Neuron (in vitro differentiated cells): ENCODE results near the gene E2F6.

Experiments used
- H2AFZ ChIP-seq: one replicate; pipeline ENCODE4 v1.6.1; 2013; ENCODE audit warnings: low read depth, mild to moderate bottlenecking, inconsistent platforms, low read length, moderate library complexity
- H3K27me3 ChIP-seq: one replicate; pipeline ENCODE4 v1.6.1; 2013; ENCODE audit warnings: low read length; ENCODE audit not compliant: insufficient read depth
- H3K36me3 ChIP-seq: one replicate; pipeline ENCODE4 v1.6.1; 2013; ENCODE audit warnings: low read length; ENCODE audit not compliant: insufficient read depth
- H3K4me1 ChIP-seq: one replicate; pipeline ENCODE4 v1.6.1; 2013; ENCODE audit warnings: low read length; ENCODE audit not compliant: insufficient read depth
- H3K4me3 ChIP-seq: 2 replicates; pipeline ENCODE4 v1.5.1; 2013; ENCODE audit warnings: mild to moderate bottlenecking, low read length, moderate library complexity
- H3K9me3 ChIP-seq: one replicate; pipeline ENCODE4 v1.6.1; 2013; ENCODE audit warnings: low read length

Gene E2F6

DNA sequence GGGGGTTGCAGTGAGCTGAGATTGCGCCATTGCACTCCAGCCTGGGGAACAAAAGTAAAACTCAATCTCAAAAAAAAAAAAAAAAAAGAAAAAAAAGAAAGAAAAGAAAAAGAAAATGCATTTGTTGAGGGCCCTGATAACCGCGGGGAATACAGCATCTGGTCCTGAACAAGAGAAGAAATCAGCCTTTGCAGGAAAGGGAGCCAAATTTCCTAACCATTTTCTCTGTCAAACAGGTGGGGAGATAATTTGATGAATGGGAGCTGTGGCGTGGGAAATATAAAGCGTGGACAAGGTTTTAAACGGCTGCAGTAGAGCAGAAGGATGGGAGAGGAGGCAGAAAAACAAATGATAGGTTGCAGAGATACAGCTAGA lies 864 bp downstream of the E2F6 start:
- Histone ChIP-seq H3K36me3 (peaks cover 20% of the 10 kb centered on the region), H3K4me1 (peaks cover 11% of the 10 kb centered on the region), H3K4me3 (peak overlapping the region; percentile 45), H3K9me3 (peaks cover 7% of the 10 kb centered on the region), H3K27me3 (no peaks in the 10 kb centered on the region), H2AFZ (no peak overlapping the region)

DNA sequence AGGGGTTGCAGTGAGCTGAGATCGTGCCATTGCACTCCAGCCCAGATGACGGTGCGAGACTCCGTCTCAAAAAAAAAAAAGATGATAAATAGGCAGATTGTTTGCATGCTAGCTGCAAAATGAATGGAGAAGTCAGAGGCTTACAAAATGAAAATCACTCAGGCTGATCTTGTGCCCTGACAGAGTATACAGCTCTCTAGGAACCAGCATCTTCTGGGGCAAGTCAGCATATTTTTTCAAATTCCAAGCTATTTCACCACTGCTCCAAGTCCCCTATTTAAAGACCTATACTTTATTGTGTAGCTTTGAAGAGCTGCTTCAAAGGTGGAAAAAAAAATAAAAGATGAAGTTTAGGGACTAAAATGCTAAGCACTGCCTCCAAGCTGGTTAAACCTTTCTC lies 6.1 kb downstream of the E2F6 start:
- H3K27me3 ChIP-seq: no peaks in the 10 kb centered on the region
- H3K36me3 ChIP-seq: peaks cover 38% of the 10 kb centered on the region
- H2AFZ ChIP-seq: no peak overlapping the region
- no peaks in the 10 kb centered on the region for H3K4me1 ChIP-seq
- no peak overlapping the region for H3K4me3 ChIP-seq
- peaks cover 7% of the 10 kb centered on the region for H3K9me3 ChIP-seq

DNA sequence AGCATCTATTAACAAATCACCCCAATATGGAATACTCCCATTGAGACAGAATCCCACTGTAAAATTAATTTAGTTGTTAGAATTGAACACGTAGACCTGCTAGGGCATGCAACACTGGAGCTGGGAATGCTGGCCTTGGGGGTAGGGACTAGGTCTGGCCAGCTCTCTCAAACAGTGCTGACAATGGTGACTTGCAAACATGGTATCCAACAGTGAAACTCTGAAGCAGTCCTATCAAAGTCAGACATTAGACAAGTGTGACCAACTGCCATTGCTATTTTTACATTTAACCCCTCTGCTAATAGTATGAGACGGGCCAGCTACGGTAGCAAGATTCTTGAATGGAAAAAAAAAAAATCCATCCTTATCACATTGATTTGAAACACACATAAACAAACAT lies 7.2 kb downstream of the E2F6 start:
- H3K36me3 ChIP-seq: peaks cover 44% of the 10 kb centered on the region

DNA sequence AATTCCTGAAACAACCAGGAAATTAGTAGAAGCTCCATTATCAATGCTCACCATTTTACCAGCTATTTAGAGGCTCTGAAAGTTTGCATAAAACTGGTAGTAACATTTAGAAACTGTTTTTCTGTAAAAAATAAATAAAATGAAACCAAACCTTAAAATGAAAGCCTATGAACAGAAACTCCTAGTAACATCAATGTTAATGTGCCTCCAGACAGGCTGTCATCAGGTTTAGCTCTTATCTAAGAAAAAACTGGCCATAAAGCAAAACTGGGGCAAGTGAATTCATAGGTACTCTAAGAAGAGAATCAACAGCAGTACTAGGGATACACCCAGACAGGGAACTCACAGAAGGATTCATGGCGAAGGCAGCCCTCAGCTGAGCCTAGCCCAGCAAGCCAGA lies 8.0 kb downstream of the E2F6 start:
- H2AFZ ChIP-seq: no peak overlapping the region
- H3K9me3 ChIP-seq: no peaks in the 10 kb centered on the region
- no peaks in the 10 kb centered on the region for H3K27me3 ChIP-seq
- no peak overlapping the region for H3K4me3 ChIP-seq
- no peaks in the 10 kb centered on the region for H3K4me1 ChIP-seq
- H3K36me3 ChIP-seq: peaks cover 42% of the 10 kb centered on the region

More for the DNA sequence above, 7.2 kb downstream of the E2F6 start:
- Histone ChIP-seq H3K9me3 (peaks cover 4% of the 10 kb centered on the region), H2AFZ (no peak overlapping the region), H3K4me1 (no peaks in the 10 kb centered on the region), H3K4me3 (no peak overlapping the region), H3K27me3 (no peaks in the 10 kb centered on the region)

DNA sequence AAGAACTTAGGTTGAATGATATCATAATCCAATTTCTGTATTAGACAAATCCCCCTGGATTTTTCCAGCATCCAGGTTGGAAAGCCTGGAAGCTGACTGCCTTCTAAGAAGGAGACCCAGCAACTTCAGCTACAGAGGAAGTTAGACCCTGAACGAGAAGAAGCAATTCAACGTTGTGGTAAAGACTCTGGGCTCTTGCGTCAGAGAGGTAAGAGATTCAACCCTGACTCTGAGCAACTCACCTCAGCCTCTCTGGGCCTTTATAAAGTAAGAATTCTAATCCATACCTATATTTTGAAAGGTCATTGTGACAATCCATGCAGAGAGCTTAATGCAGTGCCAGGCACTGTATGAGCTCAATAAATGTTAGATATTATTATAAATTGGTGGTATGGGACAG lies 9.7 kb downstream of the E2F6 start:
- Histone ChIP-seq H3K4me3 (no peak overlapping the region), H3K36me3 (peaks cover 46% of the 10 kb centered on the region), H3K4me1 (no peaks in the 10 kb centered on the region)

DNA sequence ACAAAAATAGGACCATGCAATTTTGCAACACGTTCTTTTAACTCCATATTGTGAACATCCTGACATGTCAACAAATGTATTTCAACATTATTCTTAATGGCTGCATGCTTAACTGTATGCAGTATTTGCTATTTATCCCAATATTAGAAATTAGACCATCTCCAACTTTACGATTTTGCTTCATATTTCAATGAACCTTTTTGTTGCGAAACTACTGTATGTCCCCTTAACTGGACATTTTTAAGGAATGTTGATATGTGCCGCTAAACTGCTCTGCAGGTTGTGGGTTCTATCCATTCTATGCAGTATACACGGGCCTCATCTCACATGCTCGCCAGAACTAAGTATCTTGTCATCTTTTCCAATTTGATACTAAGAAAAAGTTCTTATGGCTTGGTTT lies 11.1 kb downstream of the E2F6 start:
- Histone ChIP-seq H3K36me3 (peaks cover 56% of the 10 kb centered on the region), H3K9me3 (no peaks in the 10 kb centered on the region), H3K27me3 (no peaks in the 10 kb centered on the region), H3K4me1 (no peaks in the 10 kb centered on the region), H3K4me3 (no peak overlapping the region), H2AFZ (no peak overlapping the region)

More for the DNA sequence above, 9.7 kb downstream of the E2F6 start:
- Histone ChIP-seq H3K9me3 (no peaks in the 10 kb centered on the region), H3K27me3 (no peaks in the 10 kb centered on the region), H2AFZ (no peak overlapping the region)

DNA sequence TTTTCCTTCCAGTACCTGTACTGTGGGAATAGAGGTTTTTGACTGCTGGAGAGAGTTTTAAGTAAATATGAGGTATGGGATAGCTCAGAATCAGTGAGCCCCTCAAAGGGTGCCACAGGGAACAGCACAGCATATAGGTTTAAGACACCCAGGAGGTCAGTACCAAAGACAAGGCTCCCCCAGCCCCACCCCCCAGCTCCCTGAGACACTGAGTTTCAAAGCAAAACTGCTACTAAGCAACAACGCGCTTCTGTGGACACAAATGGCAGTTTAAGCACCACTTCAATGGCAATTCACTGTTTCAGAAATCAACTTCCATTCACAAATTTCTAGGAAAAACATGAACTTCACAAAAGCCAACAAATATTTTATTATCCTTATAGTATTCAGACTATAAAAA lies 15.2 kb downstream of the E2F6 start:
- Histone ChIP-seq H3K9me3 (no peaks in the 10 kb centered on the region), H3K27me3 (no peaks in the 10 kb centered on the region), H3K36me3 (peaks cover 77% of the 10 kb centered on the region), H2AFZ (no peak overlapping the region), H3K4me1 (no peaks in the 10 kb centered on the region), H3K4me3 (no peak overlapping the region)

DNA sequence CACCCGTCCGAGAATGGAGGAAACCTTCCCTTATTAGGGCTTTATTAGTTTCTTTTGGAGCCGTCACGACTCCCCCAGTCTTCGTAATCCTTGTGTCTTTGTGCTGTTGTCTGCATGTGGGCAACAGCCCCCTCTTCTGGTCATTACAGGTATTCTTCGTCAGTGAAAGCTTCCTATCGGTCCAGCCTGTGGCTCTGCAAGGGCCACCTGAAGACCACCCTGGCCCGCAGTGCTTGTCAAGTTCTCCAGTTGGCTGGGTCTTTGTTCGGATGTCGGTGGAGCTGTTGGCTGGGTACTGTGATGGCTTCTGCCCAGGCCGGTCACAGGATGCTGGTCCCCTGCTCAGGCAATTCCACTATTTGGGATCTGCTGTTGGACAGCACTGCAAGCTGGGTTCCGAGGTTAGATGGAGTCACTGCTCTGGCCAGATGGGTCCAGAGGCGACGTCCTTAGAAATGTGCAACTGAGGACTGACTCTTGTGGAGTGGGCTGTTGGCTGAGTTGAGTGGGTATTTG lies 19.2 kb downstream of the E2F6 start:
- Histone ChIP-seq H3K9me3 (peaks cover 17% of the 10 kb centered on the region), H3K27me3 (no peaks in the 10 kb centered on the region), H3K4me1 (no peaks in the 10 kb centered on the region), H2AFZ (no peak overlapping the region), H3K36me3 (peaks cover 72% of the 10 kb centered on the region), H3K4me3 (no peak overlapping the region)

DNA sequence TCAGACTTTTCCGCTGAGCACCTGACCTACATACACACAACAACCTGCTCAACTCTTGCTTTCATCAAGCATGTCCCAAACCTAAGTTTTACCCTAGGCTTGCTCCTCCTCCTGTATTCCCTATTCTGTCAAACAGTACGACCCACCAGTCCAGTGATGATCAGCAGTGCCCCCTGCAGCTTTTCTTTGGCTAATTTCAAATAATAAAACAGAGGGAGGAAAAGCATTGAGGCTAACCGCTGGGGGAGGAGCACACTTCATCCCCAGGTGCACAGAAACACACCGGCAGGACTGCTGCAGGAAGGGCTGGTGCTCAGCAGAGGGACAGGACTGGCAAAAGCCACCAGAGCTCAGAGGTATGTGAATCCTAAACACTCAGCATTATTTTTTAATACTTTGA lies 21.2 kb downstream of the E2F6 start:
- Histone ChIP-seq H3K4me1 (no peaks in the 10 kb centered on the region), H3K36me3 (peaks cover 68% of the 10 kb centered on the region), H3K4me3 (no peak overlapping the region), H3K9me3 (peaks cover 28% of the 10 kb centered on the region), H3K27me3 (no peaks in the 10 kb centered on the region), H2AFZ (no peak overlapping the region)

DNA sequence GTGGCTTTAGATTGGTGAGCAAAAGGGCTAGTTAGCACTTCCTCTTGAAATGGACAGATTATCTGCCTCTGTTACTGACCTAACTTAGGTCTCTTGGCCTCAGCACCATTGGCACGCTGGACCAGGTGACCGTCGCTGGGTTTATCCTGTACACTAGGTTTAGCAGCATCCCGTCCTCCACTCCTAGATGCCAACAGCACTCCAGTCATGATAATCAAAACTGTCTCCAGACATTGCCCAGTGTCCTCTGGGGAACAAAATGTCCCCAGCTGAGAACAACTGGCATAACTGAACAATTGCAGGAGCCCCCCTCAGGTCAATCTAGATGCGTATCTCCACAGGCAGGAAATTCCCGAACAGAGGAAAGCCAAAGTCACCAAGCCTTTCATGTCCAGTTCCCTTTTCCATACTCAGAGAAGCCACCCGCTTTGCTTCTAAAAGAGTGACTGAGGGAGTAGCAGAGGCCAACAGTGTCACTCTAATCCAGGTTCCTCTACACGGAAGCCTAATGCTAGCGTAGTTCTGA lies 27.3 kb downstream of the E2F6 start:
- H3K4me1 ChIP-seq: no peaks in the 10 kb centered on the region
- no peaks in the 10 kb centered on the region for H3K27me3 ChIP-seq
- H3K9me3 ChIP-seq: peaks cover 34% of the 10 kb centered on the region
- no peak overlapping the region for H2AFZ ChIP-seq
- H3K36me3 ChIP-seq: peaks cover 27% of the 10 kb centered on the region
- H3K4me3 ChIP-seq: no peak overlapping the region

DNA sequence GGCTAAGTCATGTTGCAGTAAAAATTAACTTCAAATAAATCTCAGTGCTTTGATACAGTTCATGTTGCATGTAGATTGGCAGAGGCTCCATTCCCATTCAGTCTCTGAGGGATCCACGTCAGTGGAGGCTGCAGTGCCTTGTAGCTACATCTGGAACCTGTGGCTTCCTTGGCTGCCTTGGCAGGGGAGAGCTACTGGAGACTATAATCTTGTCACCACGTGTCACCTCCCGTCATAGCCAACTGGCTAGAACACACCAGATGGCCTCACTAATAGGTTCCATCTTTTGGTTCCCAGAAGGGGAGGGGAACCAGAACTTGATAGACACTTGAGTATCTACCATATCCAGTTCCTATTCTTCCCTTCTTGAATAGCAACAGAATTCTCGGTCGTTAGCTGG lies 28.4 kb downstream of the E2F6 start:
- Histone ChIP-seq H3K36me3 (peaks cover 19% of the 10 kb centered on the region), H3K27me3 (no peaks in the 10 kb centered on the region), H3K9me3 (peaks cover 34% of the 10 kb centered on the region), H3K4me1 (no peaks in the 10 kb centered on the region), H2AFZ (no peak overlapping the region), H3K4me3 (no peak overlapping the region)

DNA sequence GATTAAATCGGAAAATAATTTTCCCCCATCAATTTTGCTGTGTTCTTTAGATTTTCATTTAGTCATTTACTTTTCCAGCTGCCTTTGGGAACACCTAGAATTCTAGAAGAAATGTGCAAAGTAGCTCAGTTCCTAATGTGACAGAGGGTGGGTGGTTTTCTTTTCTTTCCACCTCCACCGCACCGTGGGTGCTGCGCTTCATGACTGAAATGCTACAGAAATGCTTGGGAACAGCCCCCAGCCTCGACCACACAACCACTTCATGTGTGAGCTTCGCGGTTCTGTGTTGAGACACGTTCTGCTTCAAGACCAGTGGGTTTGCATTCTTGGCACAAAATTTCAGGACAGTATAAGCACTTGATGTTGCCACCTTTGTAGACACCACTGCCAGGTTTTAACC lies 30.9 kb downstream of the E2F6 start:
- H3K27me3 ChIP-seq: no peaks in the 10 kb centered on the region
- H3K4me1 ChIP-seq: no peaks in the 10 kb centered on the region
- H3K36me3 ChIP-seq: peaks cover 6% of the 10 kb centered on the region
- H2AFZ ChIP-seq: no peak overlapping the region
- peaks cover 18% of the 10 kb centered on the region for H3K9me3 ChIP-seq
- H3K4me3 ChIP-seq: no peak overlapping the region

DNA sequence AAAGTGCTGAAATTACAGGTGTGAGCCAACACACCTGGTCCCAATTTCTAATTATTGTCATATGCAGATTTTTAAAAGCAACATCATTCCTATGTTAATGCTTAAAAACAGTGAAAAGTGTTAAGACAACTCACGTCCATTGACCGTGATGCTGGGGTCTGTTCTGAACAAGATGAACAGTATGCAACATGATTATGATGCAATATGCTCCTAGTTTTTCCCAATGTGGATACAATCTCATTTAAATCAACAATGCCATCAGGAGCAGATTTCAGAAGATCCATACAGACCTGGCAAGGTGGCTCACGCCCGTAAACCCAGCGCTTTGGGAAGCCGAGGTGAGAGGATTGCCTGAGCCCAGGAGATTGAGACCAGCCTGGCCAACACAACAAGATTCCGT lies 31.5 kb downstream of the E2F6 start:
- H3K9me3 ChIP-seq: peaks cover 15% of the 10 kb centered on the region
- H3K27me3 ChIP-seq: no peaks in the 10 kb centered on the region
- H3K4me1 ChIP-seq: no peaks in the 10 kb centered on the region
- H3K4me3 ChIP-seq: no peak overlapping the region
- H3K36me3 ChIP-seq: peaks cover 3% of the 10 kb centered on the region
- no peak overlapping the region for H2AFZ ChIP-seq

DNA sequence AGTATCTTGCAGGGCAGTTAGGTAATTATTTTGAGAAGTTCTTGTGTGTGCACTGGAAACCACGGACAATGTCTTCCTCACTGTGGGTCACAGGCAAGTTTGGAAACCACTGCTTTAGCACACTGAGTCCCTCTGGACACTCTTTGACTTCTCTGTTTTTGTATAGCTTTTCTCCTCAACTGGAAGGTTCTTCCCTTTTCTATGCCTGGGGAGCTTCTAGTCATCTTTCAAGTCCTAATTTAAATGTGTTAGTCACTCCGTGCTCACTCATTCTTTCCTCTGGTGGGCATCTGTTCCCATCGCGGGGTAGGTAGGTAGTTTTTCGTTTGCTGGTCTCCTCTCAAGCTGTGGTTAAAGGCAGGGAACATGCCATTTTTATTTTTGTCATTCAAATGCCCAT lies 32.1 kb downstream of the E2F6 start:
- no peak overlapping the region for H2AFZ ChIP-seq

More for the DNA sequence above, 32.1 kb downstream of the E2F6 start:
- no peak overlapping the region for H3K4me3 ChIP-seq
- H3K36me3 ChIP-seq: peaks cover 3% of the 10 kb centered on the region
- H3K4me1 ChIP-seq: no peaks in the 10 kb centered on the region
- H3K27me3 ChIP-seq: no peaks in the 10 kb centered on the region
- peaks cover 11% of the 10 kb centered on the region for H3K9me3 ChIP-seq
